GM12873 (cell line): ENCODE results near the gene MRNIP.

Experiments
- CTCF ChIP-seq: IDR thresholded peaks from 2 replicates; pipeline ENCODE4 v1.5.1; 2012; ENCODE audit warnings: low read depth, mild to moderate bottlenecking, moderate library complexity, low read length, control low read depth; ENCODE audit not compliant: insufficient read depth; ENCODE audit errors: missing control alignments

MRNIP gene

GRCh38 chr5:179793468-179794139 is 65.0 kb downstream of the MRNIP start, which contains the start of gene LTC4S:
LTC4S (plus strand) TSS chr5:179793986; CDS start chr5:179794081, 95 bp downstream.
- TF ChIP-seq CTCF: no peak

GRCh38 chr5:179792612-179793467 is 65.8 kb downstream of the MRNIP start:
- no peak for TF ChIP-seq CTCF

GRCh38 chr5:179791881-179792611 is 66.6 kb downstream of the MRNIP start:
- no peak for TF ChIP-seq CTCF

GRCh38 chr5:179788193-179788854 is 70.3 kb downstream of the MRNIP start:
- no peak for TF ChIP-seq CTCF
